Calu3 (cell line): ENCODE measurements around the gene ABCC11. TPM values are rescaled to one million over a fixed set of nuclear protein-coding genes. Genes with fewer than 3 reads are reported as not detected.

Source experiments
- BruUV-seq: library from RNA; stranded (reverse); fragments of 400-500 nt; replicated peaks from 2 replicates; lab custom pipeline; 2021; lab: Mats Ljungman, UMichigan
- CTCF ChIA-PET: fragments of 300-600 bp; sonication (Branson Sonifier 250); formaldehyde crosslinking; loops from one replicate; lab custom pipeline; 2022; ENCODE audit warnings: antibody characterized with exemption; lab: Charles Lee
- DNase-seq: peaks from one replicate; pipeline ENCODE4 v3.0.0; 2022
- H3K27ac Mint-ChIP-seq: one replicate; pipeline ENCODE4 v1.8.0; 2022; ENCODE audit warnings: mixed read lengths; ENCODE audit not compliant: unreplicated experiment
- H3K27me3 Mint-ChIP-seq: one replicate; pipeline ENCODE4 v1.8.0; 2022; ENCODE audit warnings: mixed read lengths; ENCODE audit not compliant: unreplicated experiment
- H3K36me3 Mint-ChIP-seq: one replicate; pipeline ENCODE4 v1.8.0; 2022; ENCODE audit warnings: mild to moderate bottlenecking, moderate library complexity, mixed read lengths; ENCODE audit not compliant: insufficient read depth, unreplicated experiment
- H3K4me1 Mint-ChIP-seq: one replicate; pipeline ENCODE4 v1.8.0; 2022; ENCODE audit warnings: mild to moderate bottlenecking, low read depth, mixed read lengths; ENCODE audit not compliant: unreplicated experiment
- H3K4me3 Mint-ChIP-seq: one replicate; pipeline ENCODE4 v1.8.0; 2022; ENCODE audit warnings: mild to moderate bottlenecking, low read depth, moderate library complexity, mixed read lengths; ENCODE audit not compliant: unreplicated experiment
- H3K9me3 Mint-ChIP-seq: one replicate; pipeline ENCODE4 v1.8.0; 2022; ENCODE audit warnings: low read depth, mixed read lengths; ENCODE audit not compliant: unreplicated experiment
- CTCF ChIP-seq: fragments of 200-600 bp; IDR thresholded peaks from one replicate; pipeline ENCODE4 v1.8.0; 2022; ENCODE audit warnings: antibody characterized with exemption; ENCODE audit not compliant: unreplicated experiment
- intact Hi-C: fragments of 100-400 bp; cut with micrococcal nuclease; formaldehyde crosslinking; loops from one replicate; pipeline ENCODE4 v1.10.0; 2022; ENCODE audit not compliant: unreplicated experiment
- total RNA-seq: library from RNA; stranded (reverse); gene quantifications from 2 replicates; pipeline ENCODE4 v1.2.3, GENCODE V29; 2022

ABCC11 gene
- total RNA-seq, 1 experiment from 2014 or later = 0.26 TPM

GRCh38 chr16:48276102-48276501, 28.8 kb upstream of the ABCC11 start:
- H3K36me3 Mint-ChIP-seq = peaks cover 14% of the 10 kb centered on the region
- TF ChIP-seq CTCF = no peak
- no TSS peak for BruUV-seq
- DNase-seq = no peak
- H3K27me3 Mint-ChIP-seq = no peaks in the 10 kb centered on the region
- no peaks in the 10 kb centered on the region for H3K9me3 Mint-ChIP-seq
- no peak overlapping the region for H3K4me3 Mint-ChIP-seq
- no peaks in the 10 kb centered on the region for H3K4me1 Mint-ChIP-seq
- CTCF ChIA-PET = no interaction called here
- intact Hi-C loops = no loop called here
- no peak overlapping the region for H3K27ac Mint-ChIP-seq

DNA sequence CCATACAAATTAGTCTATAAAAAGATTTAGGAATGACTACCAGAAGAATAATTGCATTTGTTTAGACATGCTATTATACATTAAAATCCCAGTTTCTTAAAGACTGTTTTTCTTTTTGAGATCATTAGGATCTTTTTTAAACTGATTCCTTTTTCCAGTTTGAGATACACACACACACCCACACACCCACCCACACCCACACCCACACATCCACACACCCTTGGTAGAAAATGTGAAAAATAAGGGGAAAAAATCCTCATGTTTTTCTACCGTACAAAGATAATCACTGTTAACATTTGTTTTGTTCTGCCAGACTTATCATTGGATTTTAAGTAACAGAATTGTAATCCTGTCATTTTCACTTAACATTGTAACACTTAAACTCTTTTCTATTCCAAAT, 27.1 kb upstream of the ABCC11 start:
- H3K36me3 Mint-ChIP-seq = peaks cover 14% of the 10 kb centered on the region
- DNase-seq = no peak
- H3K27me3 Mint-ChIP-seq = no peaks in the 10 kb centered on the region
- no peaks in the 10 kb centered on the region for H3K9me3 Mint-ChIP-seq
- BruUV-seq = no TSS peak
- H3K4me1 Mint-ChIP-seq = no peaks in the 10 kb centered on the region
- TF ChIP-seq CTCF = no peak
- H3K27ac Mint-ChIP-seq = no peak overlapping the region
- H3K4me3 Mint-ChIP-seq = no peak overlapping the region
- CTCF ChIA-PET = no interaction called here
- intact Hi-C loops = no loop called here

- intact Hi-C loops = no loop called here
- Mint-ChIP-seq H3K27ac (no peak overlapping the region), H3K36me3 (peaks cover 10% of the 10 kb centered on the region), H3K4me1 (no peaks in the 10 kb centered on the region), H3K9me3 (no peaks in the 10 kb centered on the region), H3K27me3 (no peaks in the 10 kb centered on the region), H3K4me3 (no peak overlapping the region)
- no peak for DNase-seq
- no TSS peak for BruUV-seq
- CTCF ChIA-PET = no interaction called here
- no peak for TF ChIP-seq CTCF
Observed at GRCh38 chr16:48272837-48273421, 25.6 kb upstream of the ABCC11 start.

GRCh38 chr16:48271728-48272127, 24.4 kb upstream of the ABCC11 start:
- intact Hi-C loops = no loop called here
- TSS peak; percentile 5 for BruUV-seq
- Mint-ChIP-seq H3K36me3 (peaks cover 5% of the 10 kb centered on the region), H3K4me3 (no peak overlapping the region), H3K27me3 (no peaks in the 10 kb centered on the region), H3K27ac (no peak overlapping the region), H3K4me1 (no peaks in the 10 kb centered on the region), H3K9me3 (no peaks in the 10 kb centered on the region)
- TF ChIP-seq CTCF = no peak
- CTCF ChIA-PET = no interaction called here
- DNase-seq = no peak
